ENCODE measurements around the gene CFAP46.

CFAP46 gene

GRCh38 chr10:132848291-132848701, 94.1 kb downstream of the CFAP46 start:
- TF ChIP-seq TAF1 (IDR thresholded peaks at IDR 0.05; ENCODE audit: borderline replicate concordance, insufficient read depth, low read length) = no peak
- TF ChIP-seq, protein P1, sequence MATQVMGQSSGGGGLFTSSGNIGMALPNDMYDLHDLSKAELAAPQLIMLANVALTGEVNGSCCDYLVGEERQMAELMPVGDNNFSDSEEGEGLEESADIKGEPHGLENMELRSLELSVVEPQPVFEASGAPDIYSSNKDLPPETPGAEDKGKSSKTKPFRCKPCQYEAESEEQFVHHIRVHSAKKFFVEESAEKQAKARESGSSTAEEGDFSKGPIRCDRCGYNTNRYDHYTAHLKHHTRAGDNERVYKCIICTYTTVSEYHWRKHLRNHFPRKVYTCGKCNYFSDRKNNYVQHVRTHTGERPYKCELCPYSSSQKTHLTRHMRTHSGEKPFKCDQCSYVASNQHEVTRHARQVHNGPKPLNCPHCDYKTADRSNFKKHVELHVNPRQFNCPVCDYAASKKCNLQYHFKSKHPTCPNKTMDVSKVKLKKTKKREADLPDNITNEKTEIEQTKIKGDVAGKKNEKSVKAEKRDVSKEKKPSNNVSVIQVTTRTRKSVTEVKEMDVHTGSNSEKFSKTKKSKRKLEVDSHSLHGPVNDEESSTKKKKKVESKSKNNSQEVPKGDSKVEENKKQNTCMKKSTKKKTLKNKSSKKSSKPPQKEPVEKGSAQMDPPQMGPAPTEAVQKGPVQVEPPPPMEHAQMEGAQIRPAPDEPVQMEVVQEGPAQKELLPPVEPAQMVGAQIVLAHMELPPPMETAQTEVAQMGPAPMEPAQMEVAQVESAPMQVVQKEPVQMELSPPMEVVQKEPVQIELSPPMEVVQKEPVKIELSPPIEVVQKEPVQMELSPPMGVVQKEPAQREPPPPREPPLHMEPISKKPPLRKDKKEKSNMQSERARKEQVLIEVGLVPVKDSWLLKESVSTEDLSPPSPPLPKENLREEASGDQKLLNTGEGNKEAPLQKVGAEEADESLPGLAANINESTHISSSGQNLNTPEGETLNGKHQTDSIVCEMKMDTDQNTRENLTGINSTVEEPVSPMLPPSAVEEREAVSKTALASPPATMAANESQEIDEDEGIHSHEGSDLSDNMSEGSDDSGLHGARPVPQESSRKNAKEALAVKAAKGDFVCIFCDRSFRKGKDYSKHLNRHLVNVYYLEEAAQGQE (IDR thresholded peaks at IDR 0.05; ENCODE audit: insufficient read depth in 1 of 2, low read depth in 2 of 2, low read length in 2 of 2) = no peak
- no peak for TF ChIP-seq FOXP2 (optimal IDR thresholded peaks at IDR 0.05; ENCODE audit: borderline replicate concordance, extremely low read depth, extremely low read length, insufficient read depth)
- TF ChIP-seq SIN3A (IDR thresholded peaks at IDR 0.05; ENCODE audit: borderline replicate concordance, insufficient read depth, low read length) = no peak
- TF ChIP-seq POLR2AphosphoS5 (IDR thresholded peaks at IDR 0.05; ENCODE audit: low read depth, low read length) = no peak

DNA sequence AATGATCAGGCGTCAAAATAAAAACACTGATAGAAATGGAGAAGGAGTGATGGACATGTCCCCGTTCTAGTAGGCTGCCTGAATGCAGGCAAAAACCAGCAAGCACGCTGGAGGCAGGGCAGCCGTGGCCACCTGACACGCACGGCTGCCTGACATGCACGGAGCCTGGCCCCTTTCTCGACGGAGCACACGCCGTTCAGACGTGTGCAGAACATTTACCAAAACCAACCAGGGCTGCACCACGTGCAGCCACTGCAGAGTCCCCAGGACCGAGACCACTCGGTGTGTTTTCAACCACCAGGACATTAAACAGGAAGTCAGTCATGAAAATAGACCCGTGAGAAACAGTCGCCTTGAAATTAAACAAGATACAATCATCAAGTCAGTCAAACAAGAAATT, 94.5 kb downstream of the CFAP46 start:
- TF ChIP-seq, protein P1 (IDR thresholded peaks at IDR 0.05; ENCODE audit: insufficient read depth in 1 of 2, low read depth in 2 of 2, low read length in 2 of 2) = no peak
- TF ChIP-seq POLR2AphosphoS5 (IDR thresholded peaks at IDR 0.05; ENCODE audit: low read depth, low read length) = no peak
- TF ChIP-seq SIN3A (IDR thresholded peaks at IDR 0.05; ENCODE audit: borderline replicate concordance, insufficient read depth, low read length) = no peak
- no peak for TF ChIP-seq FOXP2 (optimal IDR thresholded peaks at IDR 0.05; ENCODE audit: borderline replicate concordance, extremely low read depth, extremely low read length, insufficient read depth)
- TF ChIP-seq TAF1 (IDR thresholded peaks at IDR 0.05; ENCODE audit: borderline replicate concordance, insufficient read depth, low read length) = no peak

- no peak for TF ChIP-seq TAF1 (IDR thresholded peaks at IDR 0.05; ENCODE audit: borderline replicate concordance, insufficient read depth, low read length)
- TF ChIP-seq, protein P1 (IDR thresholded peaks at IDR 0.05; ENCODE audit: insufficient read depth in 1 of 2, low read depth in 2 of 2, low read length in 2 of 2) = no peak
- TF ChIP-seq SIN3A (IDR thresholded peaks at IDR 0.05; ENCODE audit: borderline replicate concordance, insufficient read depth, low read length) = no peak
- TF ChIP-seq POLR2AphosphoS5 (IDR thresholded peaks at IDR 0.05; ENCODE audit: low read depth, low read length) = no peak
- TF ChIP-seq FOXP2 (optimal IDR thresholded peaks at IDR 0.05; ENCODE audit: borderline replicate concordance, extremely low read depth, extremely low read length, insufficient read depth) = no peak
Measured at GRCh38 chr10:132847416-132847777, 95.0 kb downstream of the CFAP46 start.

DNA sequence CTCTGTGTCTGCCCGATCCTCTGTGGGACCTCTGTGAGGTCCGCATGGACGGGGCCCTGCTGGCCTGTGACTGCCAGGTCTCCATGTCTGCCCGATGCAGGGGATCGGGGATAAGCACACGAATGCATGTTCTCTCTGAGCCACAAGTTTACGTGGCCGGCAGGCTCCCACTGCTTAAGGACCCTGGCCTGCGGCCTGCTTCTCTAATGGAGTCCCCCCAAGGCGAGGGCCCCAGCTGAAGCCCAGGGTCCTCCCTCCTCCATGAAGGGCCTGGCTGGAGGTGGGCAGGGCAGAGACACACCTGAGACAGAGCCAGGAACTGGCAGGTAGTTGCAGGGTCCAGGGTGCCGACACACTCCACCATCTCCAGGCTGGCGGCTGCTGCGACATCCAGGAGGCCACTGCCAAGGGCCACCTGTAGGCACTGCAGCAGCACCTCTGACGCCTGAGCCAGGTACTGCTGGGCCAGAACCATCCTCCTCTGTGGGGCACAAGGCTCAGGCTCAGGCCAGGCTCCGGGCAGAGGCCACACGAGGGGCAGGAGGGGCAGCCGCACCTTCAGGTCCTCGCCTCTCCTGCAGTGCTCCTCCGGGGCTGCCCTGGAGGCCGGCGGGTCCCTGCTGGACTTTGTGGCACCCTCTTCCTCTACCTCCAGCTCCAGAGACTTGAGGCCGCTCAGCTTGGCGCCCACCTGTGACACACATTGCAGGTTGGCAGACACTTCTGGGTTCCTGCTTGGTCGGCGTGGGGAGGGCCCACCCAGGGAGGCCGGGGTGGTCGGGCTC, 95.5 kb downstream of the CFAP46 start:
- TF ChIP-seq, protein P1 (IDR thresholded peaks at IDR 0.05; ENCODE audit: insufficient read depth in 1 of 2, low read depth in 2 of 2, low read length in 2 of 2) = no peak
- no peak for TF ChIP-seq FOXP2 (optimal IDR thresholded peaks at IDR 0.05; ENCODE audit: borderline replicate concordance, extremely low read depth, extremely low read length, insufficient read depth)
- TF ChIP-seq POLR2AphosphoS5 (IDR thresholded peaks at IDR 0.05; ENCODE audit: low read depth, low read length) = no peak
- TF ChIP-seq TAF1 (IDR thresholded peaks at IDR 0.05; ENCODE audit: borderline replicate concordance, insufficient read depth, low read length) = no peak
- no peak for TF ChIP-seq SIN3A (IDR thresholded peaks at IDR 0.05; ENCODE audit: borderline replicate concordance, insufficient read depth, low read length)
